ENCODE data around the gene TTC28. TPM values are rescaled to one million over a fixed set of nuclear protein-coding genes. Genes with fewer than 3 reads are reported as not detected.

Gene TTC28
- total RNA-seq, 2 experiments from 2014 or later = 1.2 to 3.6 TPM

DNA sequence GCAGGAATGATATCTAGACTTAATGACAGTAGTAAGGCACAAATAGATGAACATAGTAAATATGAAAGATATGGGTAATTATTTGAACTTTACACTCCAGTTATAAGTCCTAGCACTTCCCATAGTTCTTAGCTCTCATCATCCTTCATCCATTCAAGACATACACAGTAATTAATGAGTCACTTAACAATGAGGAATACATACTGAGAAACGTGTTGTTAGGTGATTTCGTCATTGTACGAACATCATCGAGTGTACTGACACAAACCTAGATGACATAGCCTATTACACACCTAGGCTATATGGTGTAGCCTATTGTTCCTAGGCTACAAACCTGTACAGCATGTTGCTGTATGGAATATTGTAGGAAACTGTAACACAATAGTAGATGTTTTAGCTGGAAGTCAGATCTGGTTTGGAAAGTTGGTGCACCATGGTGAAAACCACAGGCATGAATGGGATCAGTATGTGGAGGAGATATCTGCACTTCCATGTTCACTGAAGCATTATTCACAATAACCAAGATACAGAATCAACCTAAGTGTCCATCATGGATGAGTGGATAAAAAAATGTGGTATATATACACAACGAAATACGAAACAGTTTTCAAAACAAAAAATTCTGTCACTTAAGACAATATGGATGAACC is 530.7 kb downstream of the TTC28 start:
- ATAC-seq (no peak), DNase-seq (no peak)
- Mint-ChIP-seq H3K36me3 (no peaks in the 10 kb centered on the region), H3K27ac (no peak overlapping the region), H3K4me3 (no peak overlapping the region), H3K27me3 (peaks cover 11% of the 10 kb centered on the region), H3K9me3 (ENCODE audit: low read depth) (no peaks in the 10 kb centered on the region), H3K4me1 (no peaks in the 10 kb centered on the region)
- CTCF ChIA-PET = no interaction called here

DNA sequence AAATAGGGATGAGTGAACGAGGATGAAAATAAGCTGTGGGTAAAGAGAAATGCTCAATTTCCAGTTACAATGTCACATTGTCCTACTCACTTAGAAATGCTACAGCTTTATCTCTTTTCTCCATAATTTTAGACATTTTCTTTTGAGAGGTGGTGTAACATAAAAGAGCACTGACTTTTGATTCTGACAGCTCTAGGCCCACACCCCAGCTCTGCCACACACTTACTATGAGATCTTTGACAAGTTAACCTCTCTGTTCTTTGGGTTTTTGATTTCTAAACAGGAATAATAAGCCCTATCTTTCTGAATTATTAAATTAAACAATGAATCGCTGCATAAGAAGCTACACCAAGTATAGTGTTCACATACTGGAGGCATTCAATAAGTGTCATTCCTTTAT is 532.2 kb downstream of the TTC28 start:
- CTCF ChIA-PET = no interaction called here
- DNase-seq (no peak), ATAC-seq (no peak)
- Mint-ChIP-seq H3K36me3 (no peaks in the 10 kb centered on the region), H3K27ac (no peak overlapping the region), H3K4me3 (no peak overlapping the region), H3K4me1 (no peaks in the 10 kb centered on the region), H3K27me3 (peaks cover 19% of the 10 kb centered on the region), H3K9me3 (ENCODE audit: low read depth) (no peaks in the 10 kb centered on the region)

DNA sequence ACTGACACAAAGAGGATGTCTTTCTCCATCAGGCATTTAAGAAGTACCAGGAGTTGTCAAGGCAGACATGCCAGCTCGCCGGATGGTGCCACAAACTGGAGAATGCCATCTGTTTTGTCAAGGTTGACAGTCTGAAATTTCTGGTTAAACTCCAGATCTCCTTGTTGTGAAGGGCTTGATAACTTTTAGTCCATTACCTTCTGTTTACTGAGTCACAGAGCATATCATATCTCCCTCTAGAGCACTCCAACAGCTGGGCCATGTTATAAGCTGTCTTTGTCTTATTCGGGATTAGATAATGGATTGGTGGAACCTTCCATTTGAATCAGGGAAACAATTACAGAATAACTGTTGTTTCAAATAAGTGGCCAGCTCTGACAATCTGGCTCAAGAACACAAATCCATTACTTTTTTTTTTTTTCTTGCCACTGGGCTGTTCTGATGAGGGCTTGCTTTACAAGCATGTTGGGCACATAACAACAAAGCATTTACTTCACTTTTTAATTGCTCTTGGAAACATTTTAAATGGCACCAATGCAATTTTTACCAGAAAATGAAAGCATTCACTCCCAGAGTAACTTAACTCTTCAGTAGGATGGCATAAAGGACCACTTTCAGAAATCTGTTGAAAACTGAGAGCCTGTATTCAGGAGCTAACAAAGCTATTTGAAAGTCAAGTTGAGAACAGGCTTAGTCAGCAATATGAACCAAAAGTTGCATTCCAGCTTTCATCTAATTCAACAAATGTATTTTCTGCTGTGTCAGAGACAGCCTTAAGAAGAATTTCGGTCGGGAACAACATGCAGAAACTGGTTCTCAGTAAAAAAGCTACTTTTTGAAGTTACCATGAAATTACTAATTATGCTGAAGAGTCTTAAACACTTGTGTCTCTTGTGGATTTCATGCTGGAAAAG is 533.0 kb downstream of the TTC28 start:
- ATAC-seq (no peak), DNase-seq (no peak)
- Mint-ChIP-seq H3K9me3 (ENCODE audit: low read depth) (no peaks in the 10 kb centered on the region), H3K27me3 (peaks cover 25% of the 10 kb centered on the region), H3K4me3 (no peak overlapping the region), H3K4me1 (no peaks in the 10 kb centered on the region), H3K36me3 (no peaks in the 10 kb centered on the region), H3K27ac (no peak overlapping the region)
- CTCF ChIA-PET = no interaction called here

DNA sequence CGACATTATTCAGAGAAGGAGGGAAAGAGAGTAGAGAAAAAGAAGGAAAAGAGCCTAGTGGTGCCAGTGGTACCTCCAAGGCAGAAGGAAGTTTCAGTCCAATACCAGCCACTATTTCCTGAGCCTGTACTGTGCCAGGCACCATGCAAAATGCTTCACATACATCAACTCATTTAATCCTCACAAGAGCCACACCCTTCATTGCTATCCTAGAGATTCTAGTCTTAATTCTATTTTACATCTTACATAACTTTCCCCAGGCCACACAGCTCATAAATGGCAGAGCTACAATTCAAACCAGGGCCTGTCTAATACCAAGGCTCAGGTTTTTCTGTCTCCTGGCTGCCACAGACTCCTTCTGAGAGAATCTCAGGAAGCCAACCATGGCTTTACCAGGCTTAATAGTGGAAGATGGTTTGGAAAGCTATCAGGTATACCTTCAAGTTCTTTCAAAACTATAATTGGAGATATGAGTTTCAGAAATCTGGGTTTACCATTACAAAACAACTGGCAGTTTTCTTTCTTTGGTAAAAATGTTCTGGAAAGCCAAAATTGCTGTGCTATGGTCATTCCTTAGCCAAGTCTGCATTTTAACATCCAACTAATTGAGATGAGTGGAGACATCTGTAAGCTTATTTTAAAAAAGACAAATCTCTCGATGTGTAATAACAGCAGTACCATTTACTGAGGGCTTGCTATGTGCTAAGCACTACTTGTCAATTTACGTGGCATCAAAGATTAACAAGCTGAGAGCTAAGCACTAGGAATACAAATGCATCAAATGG is 535.5 kb downstream of the TTC28 start:
- ATAC-seq (no peak), DNase-seq (no peak)
- CTCF ChIA-PET = no interaction called here
- H3K27ac Mint-ChIP-seq = no peak overlapping the region
- peaks cover 19% of the 10 kb centered on the region for H3K27me3 Mint-ChIP-seq
- no peaks in the 10 kb centered on the region for H3K9me3 Mint-ChIP-seq (ENCODE audit: low read depth)
- no peaks in the 10 kb centered on the region for H3K36me3 Mint-ChIP-seq
- H3K4me3 Mint-ChIP-seq = no peak overlapping the region
- no peaks in the 10 kb centered on the region for H3K4me1 Mint-ChIP-seq

DNA sequence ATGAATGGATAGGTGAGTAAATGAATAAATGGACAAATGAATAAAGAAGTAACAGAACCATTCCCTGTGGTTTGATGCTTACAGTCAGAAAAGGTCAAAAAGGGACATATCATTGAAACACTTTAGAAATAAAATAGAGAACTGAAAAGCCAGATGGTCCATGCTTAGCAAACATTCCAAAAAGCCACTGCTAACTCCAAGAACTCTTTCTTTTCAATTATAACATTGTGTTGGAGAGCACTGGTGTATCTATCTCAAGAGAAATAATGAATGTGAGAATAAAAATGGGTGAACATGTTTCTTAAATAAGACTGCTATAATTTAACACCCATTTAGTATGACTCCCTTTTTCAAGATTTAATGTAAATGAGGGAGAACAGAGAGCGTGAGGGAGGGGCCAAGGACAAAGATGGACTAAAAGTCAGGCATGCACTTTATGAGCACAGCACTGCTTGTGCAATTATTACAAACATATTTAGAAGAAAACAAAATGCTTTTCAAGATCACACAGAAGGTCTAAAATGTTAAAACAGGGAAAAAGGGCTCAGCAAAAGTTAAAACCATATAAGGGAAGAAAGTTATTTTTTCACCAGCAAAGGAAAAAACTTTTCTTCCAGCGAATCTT is 536.3 kb downstream of the TTC28 start:
- no peaks in the 10 kb centered on the region for H3K4me1 Mint-ChIP-seq
- DNase-seq (no peak), ATAC-seq (no peak)
- no peak overlapping the region for H3K4me3 Mint-ChIP-seq
- peaks cover 15% of the 10 kb centered on the region for H3K27me3 Mint-ChIP-seq
- H3K36me3 Mint-ChIP-seq = no peaks in the 10 kb centered on the region
- CTCF ChIA-PET = no interaction called here
- no peak overlapping the region for H3K27ac Mint-ChIP-seq
- H3K9me3 Mint-ChIP-seq (ENCODE audit: low read depth) = no peaks in the 10 kb centered on the region

DNA sequence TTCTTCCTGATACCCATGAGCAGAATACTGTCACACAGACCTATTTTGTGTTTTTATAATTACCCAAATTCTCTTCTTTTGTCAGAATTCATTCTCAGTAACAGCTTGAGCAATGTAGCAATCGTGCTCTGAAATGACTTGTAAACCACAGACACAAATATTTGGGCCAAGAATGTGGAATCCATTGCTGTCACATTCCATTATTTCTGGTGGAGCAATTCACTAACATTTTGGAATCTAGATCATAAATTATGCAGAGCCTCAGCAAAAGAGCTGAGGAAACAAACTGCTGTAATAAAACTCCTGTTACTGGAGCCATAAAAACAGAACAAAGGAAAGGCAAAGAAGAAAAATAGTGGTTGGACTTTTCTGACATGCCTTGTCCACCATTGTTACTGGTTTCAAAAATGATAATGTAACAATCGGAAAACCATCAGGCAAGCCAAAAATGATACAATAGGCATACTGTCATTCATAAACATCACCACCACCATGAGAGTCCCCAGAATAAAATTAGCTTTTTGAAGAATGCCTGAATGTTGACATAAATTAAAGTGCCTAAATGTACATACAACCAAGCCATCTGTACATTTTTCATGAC is 537.2 kb downstream of the TTC28 start:
- ATAC-seq = no peak
- Mint-ChIP-seq H3K27me3 (peaks cover 15% of the 10 kb centered on the region), H3K27ac (no peak overlapping the region), H3K4me3 (no peak overlapping the region), H3K36me3 (no peaks in the 10 kb centered on the region), H3K9me3 (ENCODE audit: low read depth) (no peaks in the 10 kb centered on the region), H3K4me1 (no peaks in the 10 kb centered on the region)
- no peak for DNase-seq
- CTCF ChIA-PET = no interaction called here

DNA sequence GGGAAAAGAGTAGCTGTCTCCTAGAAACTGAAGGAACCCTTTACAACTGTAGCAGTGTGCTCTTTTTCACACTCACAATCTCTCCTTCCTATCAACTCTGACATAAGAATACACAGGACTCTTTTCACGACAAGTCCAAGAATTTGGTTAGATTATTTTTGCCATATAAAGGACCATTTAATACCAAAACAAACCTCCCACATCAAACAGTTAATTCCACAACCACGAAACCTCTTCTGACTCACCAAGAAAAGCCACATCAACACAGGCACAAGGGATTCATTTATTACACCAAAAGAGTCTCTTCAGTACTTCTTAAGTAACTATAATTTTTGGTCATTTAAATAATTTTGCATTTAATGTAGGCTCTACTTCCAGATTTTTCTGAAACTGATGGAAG is 538.0 kb downstream of the TTC28 start:
- no peaks in the 10 kb centered on the region for H3K36me3 Mint-ChIP-seq
- no peak overlapping the region for H3K27ac Mint-ChIP-seq
- H3K4me1 Mint-ChIP-seq = no peaks in the 10 kb centered on the region
- H3K9me3 Mint-ChIP-seq (ENCODE audit: low read depth) = no peaks in the 10 kb centered on the region
- DNase-seq = no peak
- CTCF ChIA-PET = no interaction called here
- no peak for ATAC-seq
- H3K4me3 Mint-ChIP-seq = no peak overlapping the region
- peaks cover 15% of the 10 kb centered on the region for H3K27me3 Mint-ChIP-seq

DNA sequence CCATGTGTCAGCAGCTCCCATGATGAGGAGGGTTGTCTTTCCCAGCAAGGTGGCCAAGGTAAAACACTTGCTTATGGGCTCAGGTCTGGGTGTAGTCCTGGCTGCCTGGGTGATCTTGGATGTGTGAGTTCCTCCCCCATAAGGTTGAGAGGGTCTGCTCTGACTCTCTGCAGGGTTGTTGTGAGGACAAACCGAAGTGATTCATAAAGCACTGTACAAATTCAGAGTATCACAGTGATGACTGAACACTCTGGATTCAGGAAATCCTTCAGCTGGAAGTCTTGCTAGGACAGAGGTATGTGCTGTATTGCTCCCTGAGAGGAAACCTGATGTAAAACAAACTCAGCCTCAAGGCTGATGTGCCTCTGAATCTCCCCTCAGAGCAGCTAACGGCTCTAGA is 539.7 kb downstream of the TTC28 start:
- no peaks in the 10 kb centered on the region for H3K36me3 Mint-ChIP-seq
- no peak overlapping the region for H3K4me3 Mint-ChIP-seq
- DNase-seq = no peak
- no peaks in the 10 kb centered on the region for H3K9me3 Mint-ChIP-seq (ENCODE audit: low read depth)
- H3K27me3 Mint-ChIP-seq = peaks cover 18% of the 10 kb centered on the region
- CTCF ChIA-PET = no interaction called here
- ATAC-seq = no peak
- H3K27ac Mint-ChIP-seq = no peak overlapping the region
- no peaks in the 10 kb centered on the region for H3K4me1 Mint-ChIP-seq

DNA sequence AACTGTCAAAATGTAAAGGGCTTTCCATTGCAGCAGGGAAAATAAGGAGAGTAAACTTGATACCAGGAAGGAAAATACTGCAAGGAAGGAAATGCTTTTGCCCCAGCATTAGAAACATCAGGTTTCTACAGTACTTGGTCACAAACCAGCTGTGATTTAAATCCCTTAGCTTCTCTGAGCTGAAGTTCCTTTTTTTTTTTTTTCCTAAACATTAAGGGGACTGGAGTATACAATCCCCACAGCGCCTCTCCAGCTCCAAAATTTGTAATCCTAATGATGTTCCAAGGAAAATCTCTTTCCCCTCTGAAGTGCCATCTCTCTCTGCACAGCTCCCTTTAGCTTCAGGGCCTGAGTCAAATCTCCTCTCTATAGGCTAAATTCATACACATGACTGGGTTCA is 540.1 kb downstream of the TTC28 start:
- ATAC-seq (no peak), DNase-seq (no peak)
- no peaks in the 10 kb centered on the region for H3K9me3 Mint-ChIP-seq (ENCODE audit: low read depth)
- no peak overlapping the region for H3K27ac Mint-ChIP-seq
- peaks cover 18% of the 10 kb centered on the region for H3K27me3 Mint-ChIP-seq
- CTCF ChIA-PET = no interaction called here
- no peaks in the 10 kb centered on the region for H3K36me3 Mint-ChIP-seq
- no peak overlapping the region for H3K4me3 Mint-ChIP-seq
- no peaks in the 10 kb centered on the region for H3K4me1 Mint-ChIP-seq

DNA sequence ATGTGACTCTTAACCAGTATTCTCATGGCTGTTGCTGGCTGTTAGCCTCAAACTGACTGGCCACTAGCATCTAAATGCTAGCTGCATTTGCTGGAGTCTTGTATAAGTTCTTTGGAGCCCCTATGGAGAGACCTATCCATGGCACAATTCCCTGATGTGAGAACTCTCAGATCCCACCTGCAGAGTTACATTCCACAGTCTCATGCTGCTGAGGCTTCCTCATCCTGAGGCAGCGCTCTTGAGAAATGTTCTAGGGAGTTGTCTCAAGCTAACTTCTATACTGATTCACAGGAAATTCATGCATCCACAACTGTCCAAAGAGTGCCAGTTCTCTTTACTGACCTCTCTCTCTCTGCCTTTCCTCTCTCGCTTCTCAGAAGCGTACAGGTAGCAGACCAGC is 542.6 kb downstream of the TTC28 start:
- DNase-seq (no peak), ATAC-seq (no peak)
- H3K4me1 Mint-ChIP-seq = no peaks in the 10 kb centered on the region
- H3K27me3 Mint-ChIP-seq = peaks cover 6% of the 10 kb centered on the region
- H3K9me3 Mint-ChIP-seq (ENCODE audit: low read depth) = no peaks in the 10 kb centered on the region
- H3K4me3 Mint-ChIP-seq = no peak overlapping the region
- no peaks in the 10 kb centered on the region for H3K36me3 Mint-ChIP-seq
- CTCF ChIA-PET = no interaction called here
- no peak overlapping the region for H3K27ac Mint-ChIP-seq

DNA sequence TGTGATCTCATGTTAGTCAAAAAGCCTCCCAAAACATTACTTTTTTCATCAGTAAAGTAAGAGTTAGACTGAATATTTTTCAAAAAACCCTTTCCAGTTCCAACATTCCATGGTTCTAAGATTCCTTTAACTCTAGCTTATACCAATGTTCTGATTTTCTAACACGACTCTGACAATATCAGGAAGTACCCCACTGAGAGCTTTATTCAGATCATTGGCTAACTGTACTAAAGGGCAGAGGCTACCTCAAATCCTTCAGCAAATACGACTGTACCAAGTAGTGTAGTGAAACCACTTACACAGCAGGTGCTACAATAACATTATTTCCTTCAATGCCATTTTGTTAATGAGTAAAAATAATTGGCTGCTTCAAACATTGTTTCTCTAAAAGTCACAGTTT is 547.2 kb downstream of the TTC28 start:
- DNase-seq (no peak), ATAC-seq (no peak)
- Mint-ChIP-seq H3K36me3 (no peaks in the 10 kb centered on the region), H3K4me3 (no peak overlapping the region), H3K9me3 (ENCODE audit: low read depth) (no peaks in the 10 kb centered on the region), H3K27ac (no peak overlapping the region), H3K27me3 (peaks cover 8% of the 10 kb centered on the region), H3K4me1 (no peaks in the 10 kb centered on the region)
- CTCF ChIA-PET = no interaction called here

DNA sequence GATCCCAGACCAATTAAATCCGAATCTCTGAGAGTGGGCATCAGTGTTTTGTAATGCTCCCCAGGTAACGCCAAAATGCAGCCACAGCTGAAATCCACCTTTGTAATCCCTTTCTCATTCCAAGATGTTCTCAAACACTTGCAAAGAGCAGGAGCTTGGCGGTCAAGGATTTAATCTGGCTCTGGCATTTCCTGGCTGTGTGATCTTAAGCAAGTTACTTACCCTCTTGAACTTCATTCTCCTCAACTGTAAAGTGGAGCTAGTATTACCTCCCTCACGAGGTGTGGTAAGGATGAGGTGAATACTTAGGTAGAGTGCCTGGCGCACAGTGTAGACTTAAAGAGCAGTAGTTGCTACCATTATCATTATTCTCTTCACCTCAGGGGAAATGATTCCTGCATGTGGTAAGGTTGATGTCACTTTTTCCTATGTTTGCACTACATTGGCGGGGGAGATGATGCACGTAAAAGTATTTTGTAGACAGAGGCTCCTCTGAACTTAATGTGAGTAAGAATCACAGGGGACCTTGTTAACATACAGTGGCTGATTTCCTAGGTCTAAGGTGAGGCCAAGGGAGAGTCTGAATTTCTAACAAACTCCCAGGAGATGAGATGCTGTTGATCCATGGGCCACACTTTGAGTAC is 550.2 kb downstream of the TTC28 start:
- ATAC-seq (no peak), DNase-seq (no peak)
- CTCF ChIA-PET = no interaction called here
- H3K4me1 Mint-ChIP-seq = no peaks in the 10 kb centered on the region
- H3K27me3 Mint-ChIP-seq = peaks cover 18% of the 10 kb centered on the region
- H3K27ac Mint-ChIP-seq = no peak overlapping the region
- H3K36me3 Mint-ChIP-seq = no peaks in the 10 kb centered on the region
- no peaks in the 10 kb centered on the region for H3K9me3 Mint-ChIP-seq (ENCODE audit: low read depth)
- H3K4me3 Mint-ChIP-seq = no peak overlapping the region

DNA sequence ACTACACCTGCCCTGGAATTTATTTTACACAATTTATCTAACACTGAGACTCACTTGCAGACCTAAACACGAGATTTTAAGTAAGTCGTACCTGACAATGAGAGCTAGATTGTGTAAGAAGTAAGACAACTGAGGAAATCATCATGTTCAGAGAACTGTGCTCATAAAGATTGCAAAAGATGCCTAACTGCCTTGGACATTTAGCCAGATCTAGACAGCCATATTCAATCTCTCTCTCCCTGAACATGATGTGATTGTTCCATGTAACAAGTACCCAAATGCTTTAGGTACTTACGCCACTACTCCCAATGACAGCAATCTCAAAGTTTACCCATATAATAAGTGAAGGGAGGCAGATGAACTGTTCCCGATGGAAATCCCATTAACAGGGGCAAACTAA is 550.8 kb downstream of the TTC28 start:
- CTCF ChIA-PET = no interaction called here
- H3K36me3 Mint-ChIP-seq = no peaks in the 10 kb centered on the region
- H3K27ac Mint-ChIP-seq = no peak overlapping the region
- DNase-seq (no peak), ATAC-seq (no peak)
- H3K4me3 Mint-ChIP-seq = no peak overlapping the region
- H3K27me3 Mint-ChIP-seq = peaks cover 18% of the 10 kb centered on the region
- no peaks in the 10 kb centered on the region for H3K4me1 Mint-ChIP-seq
- no peaks in the 10 kb centered on the region for H3K9me3 Mint-ChIP-seq (ENCODE audit: low read depth)

Measured in activated CD8-positive, alpha-beta memory T cell treated with anti-CD3 and anti-CD28 coated beads, Interleukin-2, amount 10 ng/mL, durations not matched to agents 7 days and 5 days (primary cell).